ENCODE measurements around the gene CDK18.

CDK18 gene

GRCh38 chr1:205575294-205575885, 70.9 kb downstream of the CDK18 start:
- no peak for DNase-seq

- DNase-seq = no peak
Measured at GRCh38 chr1:205576011-205576410, 71.5 kb downstream of the CDK18 start.

DNA sequence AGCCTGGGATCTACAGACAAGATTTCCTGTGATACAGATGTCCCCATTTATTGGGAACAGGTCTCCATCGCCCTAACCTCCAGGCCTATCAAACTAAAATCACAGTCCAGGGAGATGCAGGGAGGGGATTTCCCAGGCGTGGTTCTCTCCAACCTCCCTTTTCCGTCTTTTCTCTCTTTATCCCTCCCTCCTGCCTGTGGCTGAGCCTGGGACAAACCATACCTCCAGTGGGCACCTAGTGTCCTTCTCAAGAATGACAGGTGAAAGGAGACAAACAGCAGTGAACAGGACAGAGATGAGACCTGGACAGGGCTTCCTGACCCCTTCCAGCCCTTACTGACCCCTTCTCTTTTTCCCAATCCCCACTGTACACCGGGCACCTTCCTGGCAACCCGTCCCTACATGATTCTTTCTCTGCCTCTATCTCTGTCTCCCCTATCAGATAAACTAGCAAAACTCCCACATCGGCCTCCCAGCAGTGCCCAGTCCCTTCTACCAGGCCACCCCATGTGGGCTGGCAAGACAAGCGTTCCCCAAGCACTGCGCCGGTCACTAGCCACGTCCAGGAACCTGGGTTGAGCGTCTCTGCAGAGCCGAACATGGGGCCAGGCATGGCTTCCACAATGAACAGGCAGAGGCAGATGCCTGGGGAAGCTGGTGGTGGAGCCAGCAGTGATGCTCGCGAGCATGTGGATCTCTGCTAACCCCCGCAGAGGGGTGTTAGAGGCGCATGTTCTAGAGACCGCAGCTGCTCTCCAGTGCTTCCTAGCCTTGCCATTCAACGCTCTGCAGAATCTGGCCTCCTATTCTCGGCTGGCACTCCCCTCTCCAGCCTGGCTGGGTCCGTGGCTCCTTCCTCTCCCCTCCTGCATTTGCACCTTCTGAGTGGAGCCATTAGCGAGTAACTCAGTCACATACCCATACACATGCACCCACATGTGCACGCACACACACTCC, 72.6 kb downstream of the CDK18 start:
- no peak for DNase-seq

GRCh38 chr1:205577874-205578658, 73.6 kb downstream of the CDK18 start:
- no peak for DNase-seq

GRCh38 chr1:205578780-205579571, 74.5 kb downstream of the CDK18 start:
- DNase-seq = no peak

- DNase-seq = no peak
Measured at GRCh38 chr1:205579711-205580110, 75.2 kb downstream of the CDK18 start.

GRCh38 chr1:205580140-205580922, 75.9 kb downstream of the CDK18 start:
- DNase-seq = no peak

DNA sequence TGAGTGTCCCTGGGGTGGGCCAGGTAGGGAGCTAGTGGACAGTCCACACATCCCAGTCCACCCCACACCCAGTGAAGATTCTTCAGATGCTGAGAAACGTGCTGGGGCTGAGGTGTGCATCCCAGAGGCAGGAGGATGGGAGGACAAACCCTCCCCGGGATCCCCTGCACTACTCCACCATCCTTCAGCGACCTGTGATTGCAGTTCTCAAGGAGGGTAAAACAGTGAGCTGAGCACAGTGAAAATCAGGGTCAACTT, 76.4 kb downstream of the CDK18 start:
- DNase-seq = no peak

- DNase-seq = no peak
Measured at GRCh38 chr1:205581321-205581980, 77.0 kb downstream of the CDK18 start.

- DNase-seq = no peak
Measured at GRCh38 chr1:205582046-205582445, 77.6 kb downstream of the CDK18 start.

Measured in suppressor macrophage treated with lipopolysaccharide for 4 hours (primary cell).